HG02970 (cell line): ENCODE measurements around the gene OR2AE1.

Experiments
- ATAC-seq: cut with Tn5 transposase; IDR thresholded peaks from one replicate; pipeline ENCODE4 v1.9.1; 2021; ENCODE audit warnings: mild to moderate bottlenecking, moderate library complexity, moderate number of reproducible peaks; ENCODE audit not compliant: unreplicated experiment, low FRiP score

OR2AE1 gene

GRCh38 chr7:99860281-99861127, 16.3 kb downstream of the OR2AE1 start:
- no peak for ATAC-seq

GRCh38 chr7:99855236-99855635, 21.6 kb downstream of the OR2AE1 start:
- no peak for ATAC-seq

DNA sequence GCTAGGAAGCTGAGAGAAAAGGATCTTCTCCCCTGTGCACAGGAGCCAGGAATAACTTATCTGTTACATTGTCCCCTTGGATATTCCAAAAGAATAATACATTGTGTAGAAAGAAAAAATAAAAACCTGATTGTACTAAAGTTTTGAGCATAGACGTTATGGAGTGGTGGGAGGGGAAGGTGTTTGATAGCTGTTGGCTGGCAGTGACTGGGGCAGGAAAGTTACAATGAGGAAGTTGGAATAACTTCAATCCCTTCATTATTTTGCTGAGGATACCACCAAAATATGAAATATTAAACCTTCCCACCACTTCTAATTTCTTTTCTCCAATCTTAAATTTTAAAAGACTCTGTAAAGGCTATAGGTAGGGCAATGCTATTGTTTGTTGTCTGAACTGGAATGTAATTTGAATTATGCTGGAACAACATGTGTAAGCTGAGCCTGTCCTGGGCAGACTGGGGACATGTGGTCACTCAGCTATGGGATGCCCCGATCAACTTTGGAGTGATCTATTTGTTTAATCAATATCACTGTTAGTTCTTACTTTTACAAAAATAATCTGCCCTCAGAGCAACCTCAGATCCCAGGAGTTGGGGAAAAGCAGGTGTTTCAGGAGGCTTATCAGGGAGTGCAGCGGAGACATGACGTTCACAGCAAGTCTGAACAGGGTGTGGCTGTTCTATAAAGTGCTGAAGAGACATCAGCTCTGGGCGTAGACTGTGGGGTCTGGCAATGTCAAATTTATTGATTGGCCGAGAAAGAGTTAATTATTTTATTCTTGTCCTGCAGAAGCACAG, 28.2 kb downstream of the OR2AE1 start:
- ATAC-seq: no peak

GRCh38 chr7:99844328-99844727, 32.5 kb downstream of the OR2AE1 start:
- no peak for ATAC-seq

DNA sequence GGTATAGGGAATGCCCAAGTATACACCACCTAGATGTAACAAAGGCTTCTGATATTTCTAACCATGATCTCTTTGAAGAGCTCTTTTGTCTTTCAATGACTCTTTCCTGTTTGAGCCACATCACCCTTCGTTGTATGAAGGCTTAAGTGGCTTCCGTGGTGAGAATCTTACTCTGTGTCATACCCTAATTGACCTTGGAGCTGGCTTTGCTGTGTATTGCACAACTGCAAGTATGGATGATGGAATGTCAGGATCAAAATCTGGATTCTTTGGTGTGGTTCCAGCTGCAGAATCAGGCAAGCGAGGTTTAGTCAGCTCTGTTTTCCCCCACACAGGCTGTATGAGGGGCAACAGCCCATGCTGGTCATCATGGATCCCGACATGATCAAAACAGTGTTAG, 33.0 kb downstream of the OR2AE1 start:
- no peak for ATAC-seq

- ATAC-seq: no peak
These were observed 33.9 kb downstream of the OR2AE1 start for GRCh38 chr7:99842926-99843325.

DNA sequence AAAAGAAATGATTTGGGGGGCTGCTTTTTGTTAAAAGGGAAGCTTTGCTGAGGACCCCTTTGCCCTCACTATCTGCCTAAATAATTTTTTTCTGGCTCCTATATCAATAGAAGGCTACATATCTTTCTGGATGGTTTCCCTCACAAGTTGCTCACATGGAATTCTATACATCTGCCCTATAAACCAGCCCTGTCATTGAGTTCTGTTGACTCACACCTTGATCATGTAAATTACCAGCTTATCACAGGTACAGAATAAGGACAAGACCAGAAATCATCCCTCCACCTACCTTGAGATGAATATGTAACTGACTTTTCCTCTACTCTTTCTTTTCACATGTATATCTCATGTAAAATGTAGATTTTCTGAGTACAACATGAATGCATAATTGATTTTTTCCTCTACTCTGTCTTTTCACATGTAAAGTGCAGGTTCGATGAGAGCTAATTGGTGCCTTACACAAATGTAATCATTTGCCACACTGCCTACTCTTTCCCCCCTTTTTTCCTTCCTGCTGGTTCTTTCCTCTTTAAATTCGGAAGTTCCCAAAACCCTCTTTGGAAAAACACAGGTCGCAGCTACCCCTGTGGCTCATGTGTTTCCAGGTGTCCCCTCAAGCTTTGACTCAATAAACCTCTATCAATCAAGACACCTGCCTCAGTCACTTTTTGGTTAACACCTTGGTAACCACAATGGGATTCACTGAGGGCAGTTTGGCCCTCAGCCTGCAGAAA, 36.5 kb downstream of the OR2AE1 start:
- no peak for ATAC-seq

GRCh38 chr7:99839287-99840021, 37.4 kb downstream of the OR2AE1 start:
- no peak for ATAC-seq

DNA sequence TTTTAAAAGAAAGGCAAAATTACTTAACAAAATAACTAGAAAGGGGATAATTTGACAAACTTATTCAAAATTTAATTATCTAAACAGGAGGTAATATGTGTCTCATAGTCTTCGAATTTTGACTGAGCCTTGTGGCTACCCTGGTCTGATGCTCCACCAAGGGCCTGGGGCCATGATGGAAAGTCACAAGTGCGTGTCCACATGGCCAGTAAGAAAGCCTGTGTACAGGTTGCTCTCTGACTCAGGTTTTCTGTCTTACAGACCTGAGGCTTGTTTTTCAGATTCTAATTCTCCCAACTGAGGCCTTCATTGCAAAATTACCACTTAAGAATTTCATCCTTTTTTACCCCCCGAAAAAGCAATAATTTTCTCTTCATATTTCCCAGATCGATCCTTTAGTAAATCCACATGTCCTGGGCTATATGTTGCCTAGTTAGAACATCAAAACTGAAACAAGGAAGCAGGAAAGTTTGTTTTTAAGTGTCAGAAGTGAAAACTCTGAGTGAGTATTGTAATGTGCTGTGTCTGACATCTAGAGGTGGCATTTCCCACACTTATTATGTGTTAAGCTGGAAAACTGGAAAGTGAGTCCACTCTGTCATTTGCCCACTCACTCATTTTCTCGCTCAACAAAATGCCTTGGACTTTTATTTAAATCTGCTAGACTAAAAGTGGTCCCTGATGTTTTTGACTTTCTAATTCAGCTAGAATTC, 39.0 kb downstream of the OR2AE1 start:
- no peak for ATAC-seq

GRCh38 chr7:99835189-99835588, 41.6 kb downstream of the OR2AE1 start:
- ATAC-seq: no peak

- ATAC-seq: no peak
These were observed 42.5 kb downstream of the OR2AE1 start for GRCh38 chr7:99834382-99834781.

DNA sequence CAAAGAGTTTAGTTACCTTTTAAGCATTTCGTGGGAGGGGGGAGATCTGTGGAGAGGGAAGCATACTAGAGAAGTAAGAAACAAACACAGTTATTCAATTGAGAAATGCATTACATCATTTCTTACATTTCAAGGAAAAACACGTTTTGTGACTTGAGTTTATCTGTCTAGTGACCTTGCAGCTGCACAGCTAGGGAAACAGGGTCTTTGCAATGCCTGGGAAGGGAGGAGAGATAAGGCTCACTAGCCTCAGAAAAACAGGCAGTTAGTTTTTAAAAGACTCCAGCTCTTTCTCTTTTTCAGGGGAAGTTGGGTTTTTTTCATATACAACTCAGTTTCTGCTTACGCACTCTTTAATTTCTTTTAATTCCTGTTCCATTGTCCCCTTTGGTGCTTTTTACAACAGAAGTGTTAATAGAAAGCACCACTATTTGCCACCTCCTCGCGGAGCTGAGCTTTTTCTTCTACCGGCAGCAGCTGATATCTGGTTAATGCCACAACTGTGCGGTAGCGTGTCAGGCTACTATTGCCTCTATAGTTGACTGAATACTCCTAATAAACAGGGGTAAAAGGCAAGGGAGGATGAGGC, 43.5 kb downstream of the OR2AE1 start:
- ATAC-seq: no peak

DNA sequence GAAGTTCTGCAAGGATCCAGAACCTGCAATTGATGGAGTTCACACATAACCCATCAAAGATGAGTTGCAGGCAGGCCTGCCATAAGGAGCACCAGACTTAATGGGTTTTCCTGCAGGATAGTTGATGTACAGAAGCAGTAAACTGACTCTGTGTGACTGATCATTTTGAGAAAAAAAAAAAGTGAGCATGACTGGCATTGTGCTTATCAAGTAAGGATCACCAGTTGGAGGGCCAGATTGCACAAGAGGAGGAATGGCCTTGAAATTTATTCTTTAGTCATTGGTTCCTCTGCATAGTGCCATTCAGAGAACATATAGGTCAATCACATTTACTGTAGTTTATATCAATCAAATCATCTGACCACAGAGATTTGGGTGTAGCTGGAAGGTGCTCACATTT, 45.2 kb downstream of the OR2AE1 start:
- no peak for ATAC-seq

- ATAC-seq: no peak
These were observed 47.2 kb downstream of the OR2AE1 start for GRCh38 chr7:99829524-99830160.

- ATAC-seq: no peak
These were observed 48.0 kb downstream of the OR2AE1 start for GRCh38 chr7:99828811-99829210.

GRCh38 chr7:99827040-99827778, 49.6 kb downstream of the OR2AE1 start:
- no peak for ATAC-seq
